Endothelial cell of umbilical vein (primary cell): Measurements from ENCODE around the gene OR5D16. TPM values are rescaled to one million over a fixed set of nuclear protein-coding genes. Genes with fewer than 3 reads are reported as not detected.

Source experiments
- BruUV-seq: library from RNA; stranded (reverse); fragments of 400-500 nt; replicated peaks from 2 replicates; lab custom pipeline; 2021; lab: Mats Ljungman, UMichigan
- CTCF ChIA-PET: fragments of 300-600, 350-600 bp; sonication (Branson Sonifier 250); formaldehyde crosslinking; loops from one replicate; lab custom pipeline; 2021; ENCODE audit warnings: antibody characterized with exemption, inconsistent platforms; lab: Charles Lee
- POLR2A ChIA-PET: fragments of 300-600, 350-600 bp; sonication (Branson Sonifier 250); formaldehyde crosslinking; loops from one replicate; lab custom pipeline; 2021; ENCODE audit warnings: antibody characterized with exemption, inconsistent platforms; lab: Charles Lee
- DNase-seq: peaks from one replicate; pipeline ENCODE4 v3.0.0-alpha.2; 2011; ENCODE audit warnings: low read depth, low spot score
- FAIRE-seq: peaks from 2 replicates; lab custom pipeline; 2011; peaks lifted over from hg19 to GRCh38; lab: Jason Lieb, UNC
- H2AFZ ChIP-seq: 2 replicates; pipeline ENCODE4 v1.6.0; 2012; ENCODE audit warnings: low read depth, low read length, control low read depth, inconsistent platforms
- H3K27ac ChIP-seq: 2 replicates; pipeline ENCODE4 v1.5.1; 2011; ENCODE audit warnings: low read depth, mild to moderate bottlenecking, control low read depth, low read length, moderate library complexity; ENCODE audit not compliant: insufficient read depth
- H3K27me3 ChIP-seq, 2 experiments: 2 replicates each; pipeline versions ENCODE4 v1.6.0 to v1.6.1; 2011; ENCODE audit warnings: low read length in 2 of 2, mixed read lengths in 1 of 2; ENCODE audit not compliant: control insufficient read depth in 2 of 2, insufficient read depth in 2 of 2
- H3K36me3 ChIP-seq, 2 experiments: 2 replicates in 1 of 2; 3 replicates in 1 of 2; pipeline ENCODE4 v1.5.1; 2011; ENCODE audit warnings: low read length in 2 of 2, mild to moderate bottlenecking in 1 of 2, moderate library complexity in 1 of 2; ENCODE audit not compliant: control insufficient read depth in 2 of 2, insufficient read depth in 2 of 2; ENCODE audit errors: extremely low read depth in 1 of 2
- H3K4me1 ChIP-seq: 3 replicates; pipeline ENCODE4 v1.5.1; 2011; ENCODE audit warnings: mild to moderate bottlenecking, low read length; ENCODE audit not compliant: control insufficient read depth, insufficient read depth; ENCODE audit errors: extremely low read depth
- H3K4me2 ChIP-seq: 2 replicates; pipeline ENCODE4 v1.6.1; 2011; ENCODE audit warnings: low read length, control low read depth, mixed read lengths; ENCODE audit not compliant: insufficient read depth
- H3K4me3 ChIP-seq, 3 experiments: fragments of 200-600 bp in 1 of 3; sonication (generic), shearing (Covaris generic) in 1 of 3; replicated peaks in 1 of 3; 2 replicates each; pipeline ENCODE4 v1.5.1; 2011 to 2016; ENCODE audit warnings: control low read depth in 3 of 3, low read length in 3 of 3, mild to moderate bottlenecking in 2 of 3, inconsistent platforms in 1 of 3, low read depth in 1 of 3, moderate library complexity in 1 of 3; ENCODE audit not compliant: insufficient read depth in 1 of 3
- H3K79me2 ChIP-seq: 2 replicates; pipeline ENCODE4 v1.6.0; 2012; ENCODE audit warnings: low read length, inconsistent platforms; ENCODE audit not compliant: control insufficient read depth, insufficient read depth
- H3K9ac ChIP-seq: replicated peaks from 2 replicates; pipeline ENCODE3; 2011; ENCODE audit warnings: low read length, control low read depth; ENCODE audit not compliant: insufficient read depth; ENCODE audit errors: extremely low read depth
- H3K9me1 ChIP-seq: replicated peaks from 3 replicates; pipeline ENCODE4 v1.6.0; 2011; ENCODE audit warnings: mild to moderate bottlenecking, low read length; ENCODE audit not compliant: control insufficient read depth, insufficient read depth; ENCODE audit errors: extremely low read depth
- H3K9me3 ChIP-seq: replicated peaks from 2 replicates; pipeline ENCODE4 v1.5.1; 2012; ENCODE audit warnings: low read length, inconsistent platforms; ENCODE audit not compliant: control insufficient read depth, insufficient read depth
- H4K20me1 ChIP-seq: replicated peaks from 2 replicates; pipeline ENCODE3; 2011; ENCODE audit warnings: mild to moderate bottlenecking, low read length; ENCODE audit not compliant: control insufficient read depth, insufficient read depth; ENCODE audit errors: extremely low read depth
- EZH2 ChIP-seq: IDR thresholded peaks from 2 replicates; pipeline ENCODE4 v1.6.1; 2012; ENCODE audit warnings: borderline replicate concordance, low read depth, mild to moderate bottlenecking, moderate library complexity, low read length, inconsistent platforms; ENCODE audit not compliant: severe bottlenecking
- FOS ChIP-seq: IDR thresholded peaks from 2 replicates; pipeline ENCODE4 v1.6.1; 2011; ENCODE audit warnings: mild to moderate bottlenecking, low read length, moderate library complexity, borderline replicate concordance; ENCODE audit not compliant: insufficient read depth
- GATA2 ChIP-seq: IDR thresholded peaks from 2 replicates; pipeline ENCODE4 v1.7.0; 2011; ENCODE audit warnings: low read depth, mild to moderate bottlenecking, moderate library complexity, mixed read lengths, low read length; ENCODE audit not compliant: insufficient read length, insufficient read depth
- JUN ChIP-seq: IDR thresholded peaks from 2 replicates; pipeline ENCODE4 v1.6.1; 2011; ENCODE audit warnings: borderline replicate concordance, low read depth; ENCODE audit not compliant: insufficient read length, insufficient read depth
- MYC ChIP-seq: IDR thresholded peaks from one replicate; pipeline ENCODE4 v1.6.1; 2011; ENCODE audit warnings: mild to moderate bottlenecking, low read depth, low read length
- POLR2A ChIP-seq: IDR thresholded peaks from 2 replicates; pipeline ENCODE4 v1.6.1; 2012; ENCODE audit warnings: low read depth, mild to moderate bottlenecking, control low read depth, low read length
- POLR2AphosphoS5 ChIP-seq: IDR thresholded peaks from 2 replicates; pipeline ENCODE4 v1.6.1; 2012; ENCODE audit warnings: low read depth, mild to moderate bottlenecking, control low read depth, low read length, moderate library complexity; ENCODE audit not compliant: insufficient read depth
- dilution Hi-C: fragments of 300-500 bp; cut with MboI; formaldehyde crosslinking; loops from one replicate; pipeline ENCODE4 v1.15.0; 2019; ENCODE audit warnings: low sequenced_read_pairs; ENCODE audit not compliant: extremely low pct_ligation_motif_present
- intact Hi-C: fragments of 100-400 bp; cut with micrococcal nuclease; formaldehyde crosslinking; loops from one replicate; pipeline ENCODE4 v1.10.0; 2022
- polyA plus RNA-seq, 4 experiments: library from polyadenylated mRNA; depleted of rRNA in 3 of 4; stranded (reverse) in 3 of 4; unstranded in 1 of 4; fragments of >200 nt; gene quantifications; 2 replicates each; pipeline versions ENCODE4 v1.2.1 to v1.2.3, GENCODE V29; 2011 to 2012; ENCODE audit warnings: missing spikeins in 1 of 4
- total RNA-seq: library from RNA; stranded (reverse); gene quantifications from 2 replicates; pipeline ENCODE4 v1.2.3, GENCODE V29; 2021
- TF ChIP-seq, protein P1 (sequence below): IDR thresholded peaks from 2 replicates; pipeline ENCODE4 v1.6.1; 2011; ENCODE audit not compliant: insufficient read depth, insufficient read length
- TF ChIP-seq, protein P2 (sequence below), 2 donors: IDR thresholded peaks; 1 replicate in 1 of 2; 2 replicates in 1 of 2; pipeline ENCODE4 v1.5.1; 2011; ENCODE audit warnings: low read length in 2 of 2, mild to moderate bottlenecking in 2 of 2, moderate library complexity in 2 of 2, control low read depth in 1 of 2, inconsistent platforms in 1 of 2, low read depth in 1 of 2; ENCODE audit not compliant: insufficient read depth in 1 of 2; ENCODE audit errors: extremely low read depth in 1 of 2

Gene OR5D16
- total and polyA plus RNA-seq, 2 donors (not counting 3 experiments of a cell fraction or from before 2014, with no cell fraction given), result not detected

DNA sequence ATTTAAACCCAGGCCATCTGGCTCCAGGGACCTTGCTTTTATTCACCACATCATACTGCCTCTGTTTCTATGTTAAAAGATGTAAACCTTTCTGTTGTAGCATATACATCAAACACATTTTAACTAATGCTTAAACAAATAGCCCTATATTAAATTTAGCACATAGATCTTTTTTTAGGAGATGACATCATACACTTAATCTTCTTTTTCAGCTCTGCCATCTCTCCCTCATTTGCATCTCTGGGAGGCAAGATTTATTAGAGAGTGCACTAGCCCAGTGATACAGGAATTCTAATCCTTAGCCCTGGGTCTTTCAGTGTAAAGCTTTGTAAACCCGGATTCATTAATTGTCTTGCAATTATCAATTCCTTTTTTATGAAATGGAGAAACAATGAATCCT is 13.6 kb downstream of the OR5D16 start:
- no peak overlapping the region for H3K9ac ChIP-seq
- dilution Hi-C loops, result no loop called here
- H4K20me1 ChIP-seq, result no peaks in the 10 kb centered on the region
- FAIRE-seq, result no peak
- H3K9me3 ChIP-seq, result peaks cover 2% of the 10 kb centered on the region
- ChIA-PET CTCF (no interaction called here), POLR2A (no interaction called here)
- no peak overlapping the region for H3K4me3 ChIP-seq
- no peaks in the 10 kb centered on the region for H3K4me1 ChIP-seq
- DNase-seq, result no peak
- no peaks in the 10 kb centered on the region for H3K36me3 ChIP-seq
- TF ChIP-seq, protein P1, sequence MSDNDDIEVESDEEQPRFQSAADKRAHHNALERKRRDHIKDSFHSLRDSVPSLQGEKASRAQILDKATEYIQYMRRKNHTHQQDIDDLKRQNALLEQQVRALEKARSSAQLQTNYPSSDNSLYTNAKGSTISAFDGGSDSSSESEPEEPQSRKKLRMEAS, result no peak
- no peak for TF ChIP-seq JUN
- no peak for TF ChIP-seq POLR2A
- no peak for TF ChIP-seq POLR2AphosphoS5
- no peak for TF ChIP-seq MYC
- TF ChIP-seq EZH2, result no peak
- TF ChIP-seq, protein P2, sequence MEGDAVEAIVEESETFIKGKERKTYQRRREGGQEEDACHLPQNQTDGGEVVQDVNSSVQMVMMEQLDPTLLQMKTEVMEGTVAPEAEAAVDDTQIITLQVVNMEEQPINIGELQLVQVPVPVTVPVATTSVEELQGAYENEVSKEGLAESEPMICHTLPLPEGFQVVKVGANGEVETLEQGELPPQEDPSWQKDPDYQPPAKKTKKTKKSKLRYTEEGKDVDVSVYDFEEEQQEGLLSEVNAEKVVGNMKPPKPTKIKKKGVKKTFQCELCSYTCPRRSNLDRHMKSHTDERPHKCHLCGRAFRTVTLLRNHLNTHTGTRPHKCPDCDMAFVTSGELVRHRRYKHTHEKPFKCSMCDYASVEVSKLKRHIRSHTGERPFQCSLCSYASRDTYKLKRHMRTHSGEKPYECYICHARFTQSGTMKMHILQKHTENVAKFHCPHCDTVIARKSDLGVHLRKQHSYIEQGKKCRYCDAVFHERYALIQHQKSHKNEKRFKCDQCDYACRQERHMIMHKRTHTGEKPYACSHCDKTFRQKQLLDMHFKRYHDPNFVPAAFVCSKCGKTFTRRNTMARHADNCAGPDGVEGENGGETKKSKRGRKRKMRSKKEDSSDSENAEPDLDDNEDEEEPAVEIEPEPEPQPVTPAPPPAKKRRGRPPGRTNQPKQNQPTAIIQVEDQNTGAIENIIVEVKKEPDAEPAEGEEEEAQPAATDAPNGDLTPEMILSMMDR (IDR thresholded peaks at IDR 0.05; ENCODE audit: extremely low read depth in 1 of 2, insufficient read depth in 1 of 2, low read depth in 1 of 2, low read length in 2 of 2), result no peak
- no peak for TF ChIP-seq GATA2
- TF ChIP-seq FOS, result no peak
- intact Hi-C loops, result no loop called here
- H2AFZ ChIP-seq, result no peak overlapping the region
- no peaks in the 10 kb centered on the region for H3K27me3 ChIP-seq
- H3K9me1 ChIP-seq, result no peaks in the 10 kb centered on the region
- no peak overlapping the region for H3K4me2 ChIP-seq
- H3K79me2 ChIP-seq, result no peaks in the 10 kb centered on the region
- no TSS peak for BruUV-seq
- H3K27ac ChIP-seq, result no peak overlapping the region
